Measurements from ENCODE around the gene TRIOBP.
A peak's percentile ranks its signal among the peaks of the same experiment; 100 is the strongest.

- TF ChIP-seq CTCF (optimal IDR thresholded peaks at IDR 0.05 in 1 of 3, IDR thresholded peaks at IDR 0.05 in 1 of 3, conservative IDR thresholded peaks at IDR 0.05 in 1 of 3; ENCODE audit: extremely low read depth in 1 of 3, insufficient read depth in 2 of 3, low read length in 3 of 3) (peak; percentile 21 to 58 (median 32)), EZH2 (IDR thresholded peaks at IDR 0.05; ENCODE audit: low read length) (no peak)
These were observed at the start of gene TRIOBP for GRCh38 chr22:37696657-37697537.
